HFF-Myc (cell line): ENCODE data around the gene CYB561.

Source experiments
- DNase-seq: peaks from one replicate; pipeline ENCODE4 v3.0.0-alpha.2; 2011; ENCODE audit warnings: low read depth; ENCODE audit errors: extremely low read depth
- H3K4me3 ChIP-seq: replicated peaks from 2 replicates; pipeline ENCODE4 v1.5.1; 2011; ENCODE audit warnings: low read depth, mild to moderate bottlenecking, control low read depth, low read length
- TF ChIP-seq, protein P1 (sequence below): IDR thresholded peaks from 2 replicates; pipeline ENCODE4 v1.5.1; 2012; ENCODE audit warnings: mild to moderate bottlenecking, low read depth, low read length, control low read depth; ENCODE audit errors: missing control alignments

Gene CYB561

DNA sequence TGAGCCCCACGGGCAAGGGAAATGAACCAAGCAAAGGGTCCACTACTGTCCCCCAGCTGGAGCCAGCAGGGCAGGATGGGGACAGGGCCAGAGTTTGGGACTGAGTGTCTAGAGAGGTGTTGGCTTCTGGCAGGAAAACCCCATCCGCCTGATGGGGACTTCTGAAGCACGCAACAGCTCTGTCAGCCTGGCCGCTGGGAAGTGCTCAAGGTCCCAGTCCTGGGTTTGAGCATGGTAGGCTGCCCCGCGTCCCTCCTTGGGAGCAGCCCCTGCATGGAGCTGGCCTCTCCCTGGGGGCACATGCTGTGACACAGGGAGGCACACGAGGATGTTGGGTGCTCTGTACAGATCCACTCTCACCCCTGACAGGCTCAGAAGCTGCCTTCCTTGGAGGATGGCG, 45.3 kb upstream of the CYB561 start:
- no peak for DNase-seq
- H3K4me3 ChIP-seq = no peak overlapping the region
- TF ChIP-seq, protein P1, sequence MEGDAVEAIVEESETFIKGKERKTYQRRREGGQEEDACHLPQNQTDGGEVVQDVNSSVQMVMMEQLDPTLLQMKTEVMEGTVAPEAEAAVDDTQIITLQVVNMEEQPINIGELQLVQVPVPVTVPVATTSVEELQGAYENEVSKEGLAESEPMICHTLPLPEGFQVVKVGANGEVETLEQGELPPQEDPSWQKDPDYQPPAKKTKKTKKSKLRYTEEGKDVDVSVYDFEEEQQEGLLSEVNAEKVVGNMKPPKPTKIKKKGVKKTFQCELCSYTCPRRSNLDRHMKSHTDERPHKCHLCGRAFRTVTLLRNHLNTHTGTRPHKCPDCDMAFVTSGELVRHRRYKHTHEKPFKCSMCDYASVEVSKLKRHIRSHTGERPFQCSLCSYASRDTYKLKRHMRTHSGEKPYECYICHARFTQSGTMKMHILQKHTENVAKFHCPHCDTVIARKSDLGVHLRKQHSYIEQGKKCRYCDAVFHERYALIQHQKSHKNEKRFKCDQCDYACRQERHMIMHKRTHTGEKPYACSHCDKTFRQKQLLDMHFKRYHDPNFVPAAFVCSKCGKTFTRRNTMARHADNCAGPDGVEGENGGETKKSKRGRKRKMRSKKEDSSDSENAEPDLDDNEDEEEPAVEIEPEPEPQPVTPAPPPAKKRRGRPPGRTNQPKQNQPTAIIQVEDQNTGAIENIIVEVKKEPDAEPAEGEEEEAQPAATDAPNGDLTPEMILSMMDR = no peak

DNA sequence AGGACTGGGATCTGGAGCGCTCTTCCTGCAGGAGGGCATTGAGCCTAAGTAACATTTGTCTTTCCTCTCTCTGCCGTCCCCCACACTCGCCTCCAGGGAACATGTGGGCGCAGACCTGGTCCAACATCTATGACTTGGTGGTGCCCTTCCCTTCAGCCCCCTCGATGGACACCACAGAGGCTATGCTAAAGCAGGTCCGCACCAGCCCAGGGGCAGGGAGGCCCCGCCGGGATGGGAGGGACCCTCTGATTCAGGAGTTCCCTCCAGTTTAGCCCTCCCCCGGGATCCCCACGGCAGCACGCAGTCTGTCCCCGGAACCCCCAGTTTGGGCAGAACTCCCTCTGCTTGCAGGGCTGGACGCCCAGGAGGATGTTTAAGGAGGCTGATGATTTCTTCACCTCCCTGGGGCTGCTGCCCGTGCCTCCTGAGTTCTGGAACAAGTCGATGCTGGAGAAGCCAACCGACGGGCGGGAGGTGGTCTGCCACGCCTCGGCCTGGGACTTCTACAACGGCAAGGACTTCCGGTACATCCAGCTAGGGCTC, 44.8 kb upstream of the CYB561 start:
- DNase-seq = no peak
- TF ChIP-seq, protein P1 = no peak
- H3K4me3 ChIP-seq = no peak overlapping the region

DNA sequence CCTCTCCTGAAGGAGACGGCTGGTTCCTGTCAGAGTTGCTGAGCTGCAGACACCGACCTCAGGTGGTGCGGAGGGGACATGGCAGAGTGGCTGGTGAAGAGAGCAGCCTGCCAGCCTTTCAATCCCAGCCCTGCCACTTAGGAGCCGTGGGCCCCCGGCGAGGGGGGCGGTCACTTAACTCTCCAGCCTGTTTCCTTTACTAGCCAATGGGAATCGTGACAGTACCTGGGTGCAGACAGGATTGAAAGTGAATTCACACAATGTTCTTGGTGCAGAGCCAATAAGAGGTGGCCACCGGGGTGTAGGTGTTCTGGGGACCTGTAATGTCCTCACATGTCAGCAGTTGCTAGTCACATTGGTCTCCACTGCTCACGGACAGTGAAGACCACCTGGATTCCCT, 44.2 kb upstream of the CYB561 start:
- TF ChIP-seq, protein P1 = no peak
- DNase-seq = no peak
- no peak overlapping the region for H3K4me3 ChIP-seq

DNA sequence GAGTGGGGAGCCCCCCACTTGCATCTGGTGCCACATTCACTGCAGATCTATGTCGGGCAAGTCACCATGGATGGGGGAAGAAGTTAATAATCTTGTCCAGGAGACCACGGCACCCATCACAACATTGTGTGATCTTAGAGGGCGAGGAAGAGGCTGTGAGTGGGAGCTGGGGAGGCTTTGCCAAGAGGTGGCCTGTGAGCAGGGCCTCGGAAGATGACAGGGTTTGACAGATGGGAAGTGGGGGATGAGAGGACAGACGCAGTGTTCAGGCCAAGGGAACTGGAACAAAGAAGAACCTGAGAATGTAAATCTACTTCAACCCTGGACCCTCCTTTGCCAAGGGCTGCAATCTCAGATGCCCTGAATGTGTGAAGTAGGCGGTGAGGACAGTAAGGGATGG, 43.2 kb upstream of the CYB561 start:
- no peak for DNase-seq
- TF ChIP-seq, protein P1 = no peak
- H3K4me3 ChIP-seq = no peak overlapping the region

DNA sequence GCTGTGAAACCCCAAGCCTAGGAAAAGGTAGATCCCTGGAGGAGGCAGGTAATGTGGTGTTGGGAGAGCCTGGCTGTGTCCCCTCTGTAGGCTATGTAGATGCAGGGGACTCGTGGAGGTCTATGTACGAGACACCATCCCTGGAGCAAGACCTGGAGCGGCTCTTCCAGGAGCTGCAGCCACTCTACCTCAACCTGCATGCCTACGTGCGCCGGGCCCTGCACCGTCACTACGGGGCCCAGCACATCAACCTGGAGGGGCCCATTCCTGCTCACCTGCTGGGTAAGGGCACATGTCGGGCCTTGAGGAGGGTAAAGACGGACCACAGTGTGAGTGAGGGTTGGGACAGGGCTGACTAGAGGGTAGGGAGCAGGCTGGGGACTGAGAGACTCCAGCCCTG, 42.7 kb upstream of the CYB561 start:
- DNase-seq = no peak
- TF ChIP-seq, protein P1 = no peak
- H3K4me3 ChIP-seq = no peak overlapping the region

DNA sequence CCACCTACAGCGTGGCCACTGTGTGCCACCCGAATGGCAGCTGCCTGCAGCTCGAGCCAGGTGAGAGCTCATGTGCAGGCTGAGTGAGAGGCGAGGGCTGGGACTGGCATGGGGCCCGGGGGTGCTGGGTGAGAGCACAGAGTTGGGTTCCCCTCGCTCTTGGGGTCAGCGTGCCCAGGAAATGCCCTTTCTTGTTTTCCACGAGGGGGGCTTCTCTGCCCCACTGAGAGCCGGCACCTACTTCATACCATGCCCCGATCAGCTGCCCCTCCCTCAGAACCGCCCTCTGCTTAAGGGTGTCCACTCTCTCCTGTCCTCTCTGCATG, 40.9 kb upstream of the CYB561 start:
- TF ChIP-seq, protein P1 = no peak
- no peak for DNase-seq
- H3K4me3 ChIP-seq = no peak overlapping the region

DNA sequence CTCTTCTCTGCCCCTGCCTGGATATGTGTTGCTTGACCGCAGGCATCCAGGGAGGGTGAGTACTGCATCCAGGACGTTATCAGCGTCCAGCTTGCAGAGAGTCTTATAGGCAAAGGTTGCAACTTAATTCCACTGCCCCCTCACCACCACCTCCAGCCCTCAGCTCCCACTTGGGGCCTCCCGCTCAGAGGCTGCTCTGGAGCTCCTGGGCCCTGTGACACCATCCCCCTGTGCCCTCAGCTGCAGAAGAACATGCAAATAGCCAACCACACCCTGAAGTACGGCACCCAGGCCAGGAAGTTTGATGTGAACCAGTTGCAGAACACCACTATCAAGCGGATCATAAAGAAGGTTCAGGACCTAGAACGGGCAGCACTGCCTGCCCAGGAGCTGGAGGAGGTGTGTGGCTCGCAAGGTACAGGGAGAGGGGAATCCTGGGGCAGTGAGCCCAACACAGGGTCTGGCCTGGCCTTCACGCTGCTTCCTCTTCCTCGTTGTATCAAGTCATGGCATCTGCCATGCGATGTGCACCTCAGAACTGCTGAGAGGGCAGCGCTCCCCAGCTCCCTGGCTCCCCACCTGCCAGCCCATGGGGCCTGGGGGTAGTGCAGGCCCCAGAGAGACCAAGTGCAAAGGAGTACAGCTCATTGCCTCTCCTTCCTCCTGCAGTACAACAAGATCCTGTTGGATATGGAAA, 40.4 kb upstream of the CYB561 start:
- H3K4me3 ChIP-seq = no peak overlapping the region
- DNase-seq = no peak
- TF ChIP-seq, protein P1 = no peak
